Smooth muscle cell (in vitro differentiated cells): Measurements from ENCODE around the gene DENND1A. TPM values are rescaled to one million over a fixed set of nuclear protein-coding genes. Genes with fewer than 3 reads are reported as not detected.

Experiments used
- DNase-seq: peaks from one replicate; lab custom pipeline; 2025; ENCODE audit not compliant: unreplicated experiment; lab: John Stamatoyannopoulos, UW
- H2AFZ ChIP-seq: fragments of 200-600 bp; sonication (generic); 2 replicates; pipeline ENCODE4 v1.6.0; 2016; ENCODE audit warnings: antibody characterized with exemption, low read depth, mild to moderate bottlenecking
- H3F3A ChIP-seq: fragments of 200-600 bp; sonication (generic); 2 replicates; pipeline ENCODE4 v1.6.0; 2017; ENCODE audit warnings: antibody characterized with exemption, low read depth
- H3K27ac ChIP-seq: fragments of 200-600 bp; sonication (generic); 2 replicates; pipeline ENCODE4 v1.5.1; 2016; ENCODE audit warnings: low read depth, mild to moderate bottlenecking
- H3K27me3 ChIP-seq: fragments of 200-600 bp; sonication (generic); 2 replicates; pipeline ENCODE4 v1.6.1; 2016; ENCODE audit warnings: low read depth, mild to moderate bottlenecking
- H3K36me3 ChIP-seq: fragments of 200-600 bp; sonication (generic); 2 replicates; pipeline ENCODE4 v1.5.1; 2016; ENCODE audit warnings: low read depth
- H3K4me1 ChIP-seq: fragments of 200-600 bp; sonication (generic); 2 replicates; pipeline ENCODE4 v1.5.1; 2016; ENCODE audit warnings: low read depth
- H3K4me2 ChIP-seq: fragments of 200-600 bp; sonication (generic); 2 replicates; pipeline ENCODE4 v1.6.0; 2016; ENCODE audit warnings: mild to moderate bottlenecking
- H3K4me3 ChIP-seq: fragments of 200-600 bp; sonication (generic); 2 replicates; pipeline ENCODE4 v1.5.1; 2016; ENCODE audit warnings: mild to moderate bottlenecking
- H3K79me2 ChIP-seq: fragments of 200-600 bp; sonication (generic); 2 replicates; pipeline ENCODE4 v1.6.0; 2016; ENCODE audit warnings: low read depth, mild to moderate bottlenecking
- H3K9ac ChIP-seq: fragments of 200-600 bp; sonication (generic); 2 replicates; pipeline ENCODE4 v1.6.0; 2016; ENCODE audit warnings: low read depth
- H3K9me3 ChIP-seq: fragments of 200-600 bp; sonication (generic); replicated peaks from 2 replicates; pipeline ENCODE4 v1.5.1; 2016; ENCODE audit warnings: low read depth
- H4K20me1 ChIP-seq: fragments of 200-600 bp; sonication (generic); 2 replicates; pipeline ENCODE4 v1.6.0; 2016; ENCODE audit warnings: low read depth
- WGBS: methylation state at CpG from one replicate; pipeline ENCODE4 v1.1.7; 2016; ENCODE audit warnings: low lambda C conversion rate; 5-methylcytosine and 5-hydroxymethylcytosine counted together
- polyA plus RNA-seq: library from polyadenylated mRNA; unstranded; fragments of >200 nt; fragmentation: Nextera tagmentation; extraction: Ambion mirVana; gene quantifications from 2 replicates; pipeline ENCODE4 v1.2.1, GENCODE V29; 2016
- total RNA-seq: library from RNA; depleted of rRNA; stranded (reverse); fragments of >200 nt; gene quantifications from 2 replicates; pipeline ENCODE4 v1.2.3, GENCODE V29; 2014
- TF ChIP-seq, protein P1 (sequence below): fragments of 200-600 bp; sonication (generic); IDR thresholded peaks from 2 replicates; pipeline ENCODE4 v1.5.1; 2017; ENCODE audit warnings: borderline replicate concordance, mild to moderate bottlenecking, antibody characterized with exemption; ENCODE audit not compliant: insufficient read depth, poor library complexity, severe bottlenecking

Gene DENND1A
- total and polyA plus RNA-seq, 2 experiments from 2014 or later = 8.1 to 20.2 TPM

DNA sequence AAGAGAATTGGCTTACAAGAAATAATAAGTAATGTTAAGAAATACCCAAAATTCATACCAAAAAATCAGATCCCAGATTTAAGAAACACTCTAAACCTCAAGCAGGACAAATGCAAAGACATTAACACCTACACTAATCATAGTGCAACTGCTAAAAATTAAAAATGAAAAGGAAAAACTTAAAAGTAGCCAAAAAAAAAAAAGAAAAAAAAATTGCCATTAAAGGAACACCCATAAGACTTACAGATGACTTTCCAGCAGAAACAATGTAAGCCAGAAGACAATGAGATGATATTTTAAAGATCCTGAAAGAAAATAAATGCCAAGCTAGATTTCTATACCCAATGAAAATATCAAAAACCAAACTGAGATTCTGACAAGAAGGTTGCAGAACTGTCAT, 101.5 kb downstream of the DENND1A start:
- H3K36me3 ChIP-seq = peaks cover 19% of the 10 kb centered on the region
- H3K79me2 ChIP-seq = no peaks in the 10 kb centered on the region
- H4K20me1 ChIP-seq = no peaks in the 10 kb centered on the region
- TF ChIP-seq, protein P1, sequence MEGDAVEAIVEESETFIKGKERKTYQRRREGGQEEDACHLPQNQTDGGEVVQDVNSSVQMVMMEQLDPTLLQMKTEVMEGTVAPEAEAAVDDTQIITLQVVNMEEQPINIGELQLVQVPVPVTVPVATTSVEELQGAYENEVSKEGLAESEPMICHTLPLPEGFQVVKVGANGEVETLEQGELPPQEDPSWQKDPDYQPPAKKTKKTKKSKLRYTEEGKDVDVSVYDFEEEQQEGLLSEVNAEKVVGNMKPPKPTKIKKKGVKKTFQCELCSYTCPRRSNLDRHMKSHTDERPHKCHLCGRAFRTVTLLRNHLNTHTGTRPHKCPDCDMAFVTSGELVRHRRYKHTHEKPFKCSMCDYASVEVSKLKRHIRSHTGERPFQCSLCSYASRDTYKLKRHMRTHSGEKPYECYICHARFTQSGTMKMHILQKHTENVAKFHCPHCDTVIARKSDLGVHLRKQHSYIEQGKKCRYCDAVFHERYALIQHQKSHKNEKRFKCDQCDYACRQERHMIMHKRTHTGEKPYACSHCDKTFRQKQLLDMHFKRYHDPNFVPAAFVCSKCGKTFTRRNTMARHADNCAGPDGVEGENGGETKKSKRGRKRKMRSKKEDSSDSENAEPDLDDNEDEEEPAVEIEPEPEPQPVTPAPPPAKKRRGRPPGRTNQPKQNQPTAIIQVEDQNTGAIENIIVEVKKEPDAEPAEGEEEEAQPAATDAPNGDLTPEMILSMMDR = no peak
- H3K9ac ChIP-seq = no peak overlapping the region
- no peaks in the 10 kb centered on the region for H3K27me3 ChIP-seq
- peaks cover 19% of the 10 kb centered on the region for H3K9me3 ChIP-seq
- H3F3A ChIP-seq = no peaks in the 10 kb centered on the region
- no peak overlapping the region for H3K4me2 ChIP-seq
- no peak overlapping the region for H3K27ac ChIP-seq
- no peak overlapping the region for H2AFZ ChIP-seq
- no peaks in the 10 kb centered on the region for H3K4me1 ChIP-seq
- no peak overlapping the region for H3K4me3 ChIP-seq
- DNase-seq = no peak

DNA sequence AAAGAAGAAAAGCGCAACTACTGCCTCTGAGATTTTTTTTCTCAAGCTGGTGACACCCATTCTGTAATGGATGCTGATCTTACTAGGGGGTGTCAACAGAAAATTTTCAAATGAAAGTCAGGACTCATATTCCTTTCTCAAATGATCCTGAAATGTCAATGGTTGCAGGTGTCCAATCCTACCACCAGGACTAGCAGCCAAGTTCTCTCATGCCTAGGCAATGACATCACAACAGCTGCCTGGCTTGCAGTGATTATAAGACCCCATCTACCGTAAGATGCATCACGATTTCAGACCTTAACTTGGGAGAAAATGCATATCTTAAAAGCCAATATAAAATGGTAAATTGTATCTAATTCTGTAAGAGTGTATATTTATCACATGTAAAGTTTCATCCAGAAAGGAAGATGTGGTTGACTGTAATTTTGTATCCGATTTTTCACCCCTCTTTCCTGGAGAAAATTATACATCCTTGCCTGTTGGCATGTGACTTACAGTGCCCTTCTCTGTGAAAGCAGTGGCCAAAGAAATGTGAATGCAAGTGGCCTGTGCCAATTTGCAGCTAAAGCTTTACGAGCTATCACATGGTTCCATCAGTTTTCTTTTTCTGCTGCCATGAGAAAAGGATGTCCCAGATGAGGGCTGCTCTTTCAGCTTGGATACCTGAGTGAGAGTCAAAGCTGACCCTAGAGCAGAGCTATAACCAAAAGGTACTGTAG, 104.4 kb downstream of the DENND1A start:
- H3K36me3 ChIP-seq = peaks cover 19% of the 10 kb centered on the region
- H4K20me1 ChIP-seq = peaks cover 5% of the 10 kb centered on the region
- no peak overlapping the region for H3K4me2 ChIP-seq
- no peaks in the 10 kb centered on the region for H3F3A ChIP-seq
- H3K27me3 ChIP-seq = no peaks in the 10 kb centered on the region
- no peaks in the 10 kb centered on the region for H3K79me2 ChIP-seq
- peaks cover 19% of the 10 kb centered on the region for H3K9me3 ChIP-seq
- WGBS = 90% methylated on average over 5 of the region's 5 CpGs
- H3K4me3 ChIP-seq = no peak overlapping the region
- no peaks in the 10 kb centered on the region for H3K4me1 ChIP-seq
- no peak for DNase-seq
- H3K9ac ChIP-seq = no peak overlapping the region
- TF ChIP-seq, protein P1 = no peak
- no peak overlapping the region for H3K27ac ChIP-seq
- no peak overlapping the region for H2AFZ ChIP-seq

DNA sequence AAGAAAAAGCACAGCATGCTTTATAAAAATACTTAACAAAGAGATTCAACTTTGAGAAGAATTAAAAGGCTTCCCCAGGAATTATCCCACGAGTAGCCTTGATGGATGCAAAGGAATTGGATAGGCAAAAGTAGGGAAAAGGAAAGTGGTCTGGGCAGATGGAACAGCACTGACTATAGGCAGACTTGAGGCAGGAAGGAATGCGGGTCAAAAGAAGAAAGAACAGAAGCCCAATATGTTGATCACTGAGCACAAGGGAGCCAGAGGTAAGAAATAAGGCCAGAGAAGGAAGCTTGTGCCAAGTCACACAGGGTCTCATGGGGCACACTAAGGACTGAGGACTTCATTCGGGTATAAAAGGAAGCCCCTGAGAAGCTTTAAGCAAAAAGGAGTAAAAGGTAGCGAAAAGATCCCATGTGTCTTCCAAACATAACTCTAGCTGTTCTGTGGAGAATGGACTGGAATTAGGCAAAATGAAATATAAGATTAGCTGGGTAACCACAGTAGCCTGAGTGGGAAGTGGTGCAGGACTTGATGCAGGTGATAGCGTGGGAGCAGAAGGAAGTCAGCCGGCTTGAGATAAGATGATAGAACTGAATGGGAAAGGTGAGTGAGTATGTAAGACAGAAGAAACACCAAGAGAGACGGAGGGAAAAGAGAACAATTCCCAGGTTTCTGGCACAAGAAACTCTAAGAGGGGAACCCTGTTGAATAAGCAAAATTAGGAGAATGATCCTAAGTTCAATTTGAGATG, 106.6 kb downstream of the DENND1A start:
- peaks cover 3% of the 10 kb centered on the region for H3K9me3 ChIP-seq
- H3K27me3 ChIP-seq = no peaks in the 10 kb centered on the region
- H3K36me3 ChIP-seq = peaks cover 13% of the 10 kb centered on the region
- H3K9ac ChIP-seq = no peak overlapping the region
- H4K20me1 ChIP-seq = peaks cover 5% of the 10 kb centered on the region
- no peaks in the 10 kb centered on the region for H3F3A ChIP-seq
- no peak for DNase-seq
- no peak overlapping the region for H3K4me2 ChIP-seq
- no peak overlapping the region for H2AFZ ChIP-seq
- H3K4me1 ChIP-seq = no peaks in the 10 kb centered on the region
- no peaks in the 10 kb centered on the region for H3K79me2 ChIP-seq
- 90% methylated on average over 7 of the region's 7 CpGs for whole genome bisulfite sequencing
- TF ChIP-seq, protein P1 = no peak
- no peak overlapping the region for H3K4me3 ChIP-seq
- no peak overlapping the region for H3K27ac ChIP-seq
